DOHH2 (cell line): ENCODE data around the gene SIRT3.
"Not testable (repeated sequence)": the region's sequence is repeated elsewhere in the genome, so short reads cannot be mapped to it uniquely, and the experiment has no call there.

Experiments used
- H3F3A ChIP-seq: fragments of 200-600 bp; sonication (generic), shearing (Covaris generic); 2 replicates; pipeline ENCODE4 v1.6.0; 2016; ENCODE audit warnings: antibody characterized with exemption, mild to moderate bottlenecking; ENCODE audit not compliant: control insufficient read depth, insufficient read depth
- H3K27ac ChIP-seq: fragments of 200-600 bp; sonication (generic); 2 replicates; pipeline ENCODE4 v1.5.1; 2014; ENCODE audit warnings: low read depth, mild to moderate bottlenecking, low read length, moderate library complexity
- H3K27me3 ChIP-seq: fragments of 200-600 bp; sonication (generic); 2 replicates; pipeline ENCODE4 v1.6.1; 2014; ENCODE audit warnings: mild to moderate bottlenecking, low read length, mixed read lengths; ENCODE audit not compliant: control insufficient read depth
- H3K36me3 ChIP-seq: fragments of 200-600 bp; sonication (generic); 2 replicates; pipeline ENCODE4 v1.6.1; 2014; ENCODE audit warnings: mild to moderate bottlenecking, low read length, moderate library complexity, mixed read lengths; ENCODE audit not compliant: control insufficient read depth
- H3K4me1 ChIP-seq: fragments of 200-600 bp; sonication (generic); 2 replicates; pipeline ENCODE4 v1.6.1; 2014; ENCODE audit warnings: mild to moderate bottlenecking, low read length, mixed read lengths; ENCODE audit not compliant: control insufficient read depth
- H3K4me2 ChIP-seq: fragments of 200-600 bp; sonication (generic); 2 replicates; pipeline ENCODE4 v1.6.0; 2014; ENCODE audit warnings: mild to moderate bottlenecking, low read length, moderate library complexity
- H3K4me3 ChIP-seq: fragments of 200-600 bp; sonication (generic); 2 replicates; pipeline ENCODE4 v1.5.1; 2014; ENCODE audit warnings: mild to moderate bottlenecking, low read length, mixed read lengths
- H3K79me2 ChIP-seq: fragments of 200-600 bp; sonication (generic); 2 replicates; pipeline ENCODE4 v1.6.1; 2014; ENCODE audit warnings: mild to moderate bottlenecking, low read length, mixed read lengths; ENCODE audit not compliant: control insufficient read depth
- H3K9me2 ChIP-seq: fragments of 200-600 bp; sonication (generic); replicated peaks from 2 replicates; pipeline ENCODE4 v1.6.1; 2014; ENCODE audit warnings: mild to moderate bottlenecking, low read length, mixed read lengths; ENCODE audit not compliant: control insufficient read depth
- H3K9me3 ChIP-seq: fragments of 200-600 bp; sonication (generic); 2 replicates; pipeline ENCODE4 v1.6.1; 2014; ENCODE audit warnings: antibody characterized with exemption, low read length, mixed read lengths; ENCODE audit not compliant: control insufficient read depth, insufficient read depth
- H4K20me1 ChIP-seq: fragments of 200-600 bp; sonication (generic); 2 replicates; pipeline ENCODE4 v1.6.0; 2014; ENCODE audit warnings: low read depth, mild to moderate bottlenecking, antibody characterized with exemption, low read length, moderate library complexity; ENCODE audit not compliant: control insufficient read depth, insufficient read depth
- CTCF ChIP-seq: fragments of 200-600 bp; sonication (generic); IDR thresholded peaks from one replicate; pipeline ENCODE4 v1.5.1; 2014; ENCODE audit warnings: antibody characterized with exemption, mild to moderate bottlenecking, low read depth, low read length; ENCODE audit not compliant: poor library complexity, severe bottlenecking
- EZH2phosphoT487 ChIP-seq: fragments of 200-600 bp; sonication (generic); IDR thresholded peaks from 2 replicates; pipeline ENCODE4 v1.6.1; 2017; ENCODE audit warnings: borderline replicate concordance, mild to moderate bottlenecking, antibody characterized with exemption, low read length, moderate library complexity, mixed read lengths

Gene SIRT3

GRCh38 chr11:223026-223789, 12.9 kb downstream of the SIRT3 start:
- Histone ChIP-seq H3K9me2 (no peaks in the 10 kb centered on the region), H3K4me2 (no peak overlapping the region), H4K20me1 (no peaks in the 10 kb centered on the region), H3K27me3 (no peaks in the 10 kb centered on the region), H3K4me1 (no peaks in the 10 kb centered on the region), H3K79me2 (no peaks in the 10 kb centered on the region), H3K4me3 (no peak overlapping the region), H3F3A (no peaks in the 10 kb centered on the region), H3K27ac (no peak overlapping the region), H3K9me3 (no peaks in the 10 kb centered on the region), H3K36me3 (no peaks in the 10 kb centered on the region)
- TF ChIP-seq EZH2phosphoT487 = no peak
- TF ChIP-seq CTCF = no peak

- TF ChIP-seq EZH2phosphoT487 (no peak), CTCF (no peak)
- no peaks in the 10 kb centered on the region for H3K79me2 ChIP-seq
- no peaks in the 10 kb centered on the region for H3K9me3 ChIP-seq
- no peaks in the 10 kb centered on the region for H3K27me3 ChIP-seq
- no peaks in the 10 kb centered on the region for H3K4me1 ChIP-seq
- H3K4me2 ChIP-seq = no peak overlapping the region
- no peaks in the 10 kb centered on the region for H3F3A ChIP-seq
- no peak overlapping the region for H3K4me3 ChIP-seq
- H3K27ac ChIP-seq = no peak overlapping the region
- no peaks in the 10 kb centered on the region for H3K9me2 ChIP-seq
- H3K36me3 ChIP-seq = no peaks in the 10 kb centered on the region
- H4K20me1 ChIP-seq = no peaks in the 10 kb centered on the region
These were observed 13.9 kb downstream of the SIRT3 start for GRCh38 chr11:221998-222789.

- TF ChIP-seq EZH2phosphoT487 (no peak), CTCF (no peak)
- Histone ChIP-seq H3K9me2 (no peaks in the 10 kb centered on the region), H3K9me3 (no peaks in the 10 kb centered on the region), H3K4me2 (no peak overlapping the region), H3K27me3 (no peaks in the 10 kb centered on the region), H4K20me1 (no peaks in the 10 kb centered on the region), H3K4me1 (no peaks in the 10 kb centered on the region), H3F3A (peaks cover 2% of the 10 kb centered on the region; the same call in 1 of the 2 replicates), H3K36me3 (no peaks in the 10 kb centered on the region), H3K27ac (no peak overlapping the region), H3K79me2 (no peaks in the 10 kb centered on the region), H3K4me3 (no peak overlapping the region)
These were observed 14.6 kb downstream of the SIRT3 start for GRCh38 chr11:221539-221938.

- H3K9me2 ChIP-seq, H3K27ac ChIP-seq, H3K4me1 ChIP-seq, H3K4me3 ChIP-seq, H3K9me3 ChIP-seq, H3K36me3 ChIP-seq, H3K4me2 ChIP-seq, H3K79me2 ChIP-seq, H4K20me1 ChIP-seq, H3F3A ChIP-seq, H3K27me3 ChIP-seq: not testable (repeated sequence)
These were observed 15.4 kb downstream of the SIRT3 start for GRCh38 chr11:220641-221215.
